ENCODE results near the gene PCGF3. TPM values are rescaled to one million over a fixed set of nuclear protein-coding genes. Genes with fewer than 3 reads are reported as not detected.
"Not testable (repeated sequence)": the region's sequence is repeated elsewhere in the genome, so short reads cannot be mapped to it uniquely, and the experiment has no call there.

The PCGF3 gene
- total RNA-seq, 5 donors from 2014 or later (not counting 1 experiment from before 2014, with no cell fraction given), result 47.0 to 76.9 (median 51.1) TPM

DNA sequence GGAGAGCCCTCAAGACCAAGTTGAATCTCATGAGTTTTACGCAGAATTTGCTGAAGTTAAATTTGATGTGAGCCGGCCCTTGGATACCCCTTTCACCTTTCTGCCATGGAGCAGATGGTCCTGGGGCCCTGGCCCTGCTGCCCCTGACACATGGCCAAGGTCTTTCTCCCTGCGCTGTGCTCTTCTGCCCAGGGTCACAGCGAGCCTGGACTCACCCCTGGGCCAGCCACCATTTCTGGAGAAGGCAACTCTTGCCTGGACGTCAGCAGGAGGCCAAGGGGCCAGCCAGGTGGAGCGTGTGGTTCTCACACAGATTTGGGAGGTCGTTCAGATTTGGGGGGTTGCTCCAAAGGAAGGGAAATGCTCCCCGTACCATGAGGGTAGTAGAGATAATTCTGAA, 30.0 kb downstream of the PCGF3 start:
- WGBS (ENCODE audit: insufficient coverage), result 94% methylated on average over 6 of the region's 8 CpGs
- Histone ChIP-seq H3K4me1 (ENCODE audit: control insufficient read depth in 1 of 2, extremely low read depth in 1 of 2, insufficient read depth in 2 of 2, low read length in 2 of 2) (no peaks in the 10 kb centered on the region), H3K27ac (ENCODE audit: low read length) (no peak overlapping the region), H3K27me3 (replicated peaks in 1 of 2; ENCODE audit: control insufficient read depth in 2 of 2, extremely low read depth in 1 of 2, insufficient read depth in 2 of 2, low read length in 1 of 2) (no peaks in the 10 kb centered on the region), H3K4me3 (ENCODE audit: control insufficient read depth in 1 of 2, extremely low read depth in 1 of 2, low read length in 1 of 2) (no peak overlapping the region), H3K36me3 (ENCODE audit: control insufficient read depth in 2 of 2, extremely low read depth in 1 of 2, insufficient read depth in 1 of 2, low read length in 1 of 2) (peaks cover 21 to 61% of the 10 kb centered on the region in 2 donors), H3K9me3 (no peaks in the 10 kb centered on the region)
- no peaks in the 10 kb centered on the region for H3K9me3 Mint-ChIP-seq
- H3K27me3 Mint-ChIP-seq, result no peaks in the 10 kb centered on the region
- H3K4me3 Mint-ChIP-seq, result no peak overlapping the region
- no peak overlapping the region for H3K27ac Mint-ChIP-seq
- H3K36me3 Mint-ChIP-seq, result peaks cover 36% of the 10 kb centered on the region
- ChIA-PET CTCF (no interaction called here), POLR2A (no interaction called here)
- H3K4me1 Mint-ChIP-seq, result no peaks in the 10 kb centered on the region
- no peak for DNase-seq
- no peak for ATAC-seq (replicated peaks in 1 of 4)

DNA sequence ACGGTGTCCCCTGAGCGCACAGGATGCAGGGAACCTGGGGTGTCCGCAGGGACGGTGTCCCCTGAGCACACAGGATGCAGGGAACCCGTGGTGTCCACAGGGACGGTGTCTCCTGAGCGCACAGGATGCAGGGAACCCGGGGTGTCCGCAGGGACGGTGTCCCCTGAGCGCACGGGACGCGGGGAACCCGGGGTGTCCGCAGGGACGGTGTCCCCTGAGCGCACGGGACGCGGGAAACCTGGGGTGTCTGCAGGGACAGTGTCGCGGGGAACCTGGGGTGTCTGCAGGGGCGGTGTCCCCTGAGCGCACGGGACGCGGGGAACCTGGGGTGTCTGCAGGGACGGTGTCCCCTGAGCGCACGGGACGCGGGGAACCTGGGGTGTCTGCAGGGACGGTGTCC, 30.9 kb downstream of the PCGF3 start:
- H3K27ac Mint-ChIP-seq; H3K4me3 ChIP-seq (ENCODE audit: control insufficient read depth in 1 of 2, extremely low read depth in 1 of 2, low read length in 1 of 2); POLR2A ChIA-PET; DNase-seq; H3K4me1 ChIP-seq (ENCODE audit: control insufficient read depth in 1 of 2, extremely low read depth in 1 of 2, insufficient read depth in 2 of 2, low read length in 2 of 2); H3K27me3 Mint-ChIP-seq; ATAC-seq (replicated peaks in 1 of 4); CTCF ChIA-PET; H3K27me3 ChIP-seq (replicated peaks in 1 of 2; ENCODE audit: control insufficient read depth in 2 of 2, extremely low read depth in 1 of 2, insufficient read depth in 2 of 2, low read length in 1 of 2); H3K9me3 ChIP-seq; H3K27ac ChIP-seq (ENCODE audit: low read length); H3K4me1 Mint-ChIP-seq; H3K4me3 Mint-ChIP-seq; H3K9me3 Mint-ChIP-seq: not testable (repeated sequence)
- peaks cover 16 to 55% of the 10 kb centered on the region in 2 donors for H3K36me3 ChIP-seq (ENCODE audit: control insufficient read depth in 2 of 2, extremely low read depth in 1 of 2, insufficient read depth in 1 of 2, low read length in 1 of 2)
- H3K36me3 Mint-ChIP-seq, result peaks cover 32% of the 10 kb centered on the region
- WGBS (ENCODE audit: insufficient coverage), result 98% methylated on average over 10 of the region's 34 CpGs

DNA sequence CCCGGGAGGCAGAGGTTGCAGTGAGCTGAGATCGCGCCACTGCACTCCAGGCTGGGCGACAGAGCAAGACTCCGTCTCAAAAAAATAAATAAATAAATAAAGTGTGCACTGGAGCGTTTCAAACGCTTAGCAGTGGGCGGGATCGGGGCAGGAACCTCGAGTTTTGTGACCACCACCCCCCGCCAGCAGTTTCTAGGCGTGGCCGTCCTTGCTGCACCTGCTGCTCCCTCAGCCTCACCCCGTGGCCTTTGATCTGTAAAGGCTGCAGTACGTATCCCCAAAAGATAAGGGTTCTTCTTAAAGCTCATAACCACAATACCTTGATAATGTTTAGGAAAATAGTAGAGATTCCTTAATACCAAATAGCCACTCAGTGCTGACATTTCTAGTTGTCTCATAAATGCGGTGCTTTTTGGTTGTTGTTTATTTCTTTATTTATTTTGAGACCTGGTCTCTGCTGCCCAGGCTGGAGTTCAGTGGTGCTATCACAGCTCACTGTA, 33.2 kb downstream of the PCGF3 start:
- WGBS (ENCODE audit: insufficient coverage), result 47% methylated on average over 3 of the region's 16 CpGs
- no peaks in the 10 kb centered on the region for H3K27me3 Mint-ChIP-seq
- ChIA-PET CTCF (no interaction called here), POLR2A (interaction anchor here in 1 of 2 donors (0.5 kb wide), 1 partner anchor 17 kb away, joined by 3 read pairs; no protein-coding TSS in a partner anchor)
- H3K9me3 Mint-ChIP-seq, result no peaks in the 10 kb centered on the region
- H3K4me3 Mint-ChIP-seq, result no peak overlapping the region
- Histone ChIP-seq H3K27me3 (replicated peaks in 1 of 2; ENCODE audit: control insufficient read depth in 2 of 2, extremely low read depth in 1 of 2, insufficient read depth in 2 of 2, low read length in 1 of 2) (no peaks in the 10 kb centered on the region), H3K27ac (ENCODE audit: low read length) (no peak overlapping the region), H3K36me3 (ENCODE audit: control insufficient read depth in 2 of 2, extremely low read depth in 1 of 2, insufficient read depth in 1 of 2, low read length in 1 of 2) (peaks cover 7 to 40% of the 10 kb centered on the region in 2 donors), H3K9me3 (no peaks in the 10 kb centered on the region), H3K4me3 (ENCODE audit: control insufficient read depth in 1 of 2, extremely low read depth in 1 of 2, low read length in 1 of 2) (no peak overlapping the region), H3K4me1 (ENCODE audit: control insufficient read depth in 1 of 2, extremely low read depth in 1 of 2, insufficient read depth in 2 of 2, low read length in 2 of 2) (peaks cover 0 to 4% of the 10 kb centered on the region in 2 experiments)
- no peak for DNase-seq
- H3K27ac Mint-ChIP-seq, result no peak overlapping the region
- peaks cover 24% of the 10 kb centered on the region for H3K36me3 Mint-ChIP-seq
- H3K4me1 Mint-ChIP-seq, result peaks cover 0 to 6% (median 0%) of the 10 kb centered on the region in 3 donors
- ATAC-seq (replicated peaks in 1 of 4), result no peak

DNA sequence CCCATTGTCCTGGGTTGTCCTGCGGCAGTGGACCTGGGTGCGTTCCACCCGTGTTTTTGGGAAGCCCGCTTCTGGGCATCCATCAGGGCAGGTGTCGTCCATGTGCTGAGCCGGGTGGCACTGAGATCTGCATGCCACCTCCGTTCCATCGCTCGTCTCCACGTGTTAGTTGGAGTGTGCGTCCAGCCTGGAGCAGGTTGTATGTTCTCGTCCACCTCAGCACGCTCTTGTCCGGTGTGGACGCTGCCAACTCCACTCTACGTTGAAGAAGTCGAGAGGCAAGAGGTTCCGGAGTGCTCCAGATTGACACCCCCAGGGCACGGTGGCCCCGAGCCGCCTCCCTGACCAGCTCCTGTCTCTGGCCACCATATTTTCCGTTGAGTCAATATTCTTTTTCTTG, 33.9 kb downstream of the PCGF3 start:
- no peak for ATAC-seq (replicated peaks in 1 of 4)
- H3K27ac ChIP-seq (ENCODE audit: low read length), result no peak overlapping the region
- no peak for DNase-seq
- Mint-ChIP-seq H3K9me3 (no peaks in the 10 kb centered on the region), H3K27ac (no peak overlapping the region), H3K27me3 (no peaks in the 10 kb centered on the region), H3K36me3 (peaks cover 22% of the 10 kb centered on the region), H3K4me1 (peaks cover 0 to 6% (median 0%) of the 10 kb centered on the region in 3 donors), H3K4me3 (no peak overlapping the region)
- no peak overlapping the region for H3K4me3 ChIP-seq (ENCODE audit: control insufficient read depth in 1 of 2, extremely low read depth in 1 of 2, low read length in 1 of 2)
- H3K4me1 ChIP-seq (ENCODE audit: control insufficient read depth in 1 of 2, extremely low read depth in 1 of 2, insufficient read depth in 2 of 2, low read length in 2 of 2), result peaks cover 0 to 4% of the 10 kb centered on the region in 2 experiments
- H3K27me3 ChIP-seq (replicated peaks in 1 of 2; ENCODE audit: control insufficient read depth in 2 of 2, extremely low read depth in 1 of 2, insufficient read depth in 2 of 2, low read length in 1 of 2), result no peaks in the 10 kb centered on the region
- H3K36me3 ChIP-seq (ENCODE audit: control insufficient read depth in 2 of 2, extremely low read depth in 1 of 2, insufficient read depth in 1 of 2, low read length in 1 of 2), result peaks cover 7 to 33% of the 10 kb centered on the region in 2 donors
- 97% methylated on average over 21 of the region's 22 CpGs for WGBS (ENCODE audit: insufficient coverage)
- no peaks in the 10 kb centered on the region for H3K9me3 ChIP-seq
- POLR2A ChIA-PET, result interaction anchor here in 1 of 2 donors (0.5 kb wide), 1 partner anchor 17 kb away, joined by 3 read pairs; no protein-coding TSS in a partner anchor
- CTCF ChIA-PET, result interaction anchor here in 1 of 2 donors (0.6 kb wide), 1 partner anchor 954 kb away, joined by 3 read pairs; no protein-coding TSS in a partner anchor

DNA sequence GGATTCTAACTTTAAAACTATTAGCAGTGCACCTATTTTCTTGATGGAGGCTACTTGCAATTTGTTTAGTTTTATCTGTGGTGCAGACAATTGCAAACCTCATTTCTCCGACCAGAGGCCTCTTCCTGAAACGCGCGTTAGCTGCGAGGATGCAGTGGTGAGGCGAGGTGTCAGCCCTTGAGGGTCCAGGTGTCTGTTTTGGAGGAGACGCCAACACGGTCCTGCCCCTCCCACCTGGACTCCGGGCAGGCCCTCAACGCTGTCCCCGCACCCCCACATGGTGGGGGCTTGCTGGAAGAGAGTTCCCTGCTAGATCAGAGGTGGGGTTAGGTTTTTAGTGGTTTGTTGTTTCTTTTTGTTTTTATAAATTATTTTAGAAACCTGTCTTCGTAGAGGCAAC, 34.4 kb downstream of the PCGF3 start:
- no peaks in the 10 kb centered on the region for H3K9me3 Mint-ChIP-seq
- peaks cover 18% of the 10 kb centered on the region for H3K36me3 Mint-ChIP-seq
- H3K4me3 ChIP-seq (ENCODE audit: control insufficient read depth in 1 of 2, extremely low read depth in 1 of 2, low read length in 1 of 2), result no peak overlapping the region
- no peaks in the 10 kb centered on the region for H3K9me3 ChIP-seq
- ATAC-seq (replicated peaks in 1 of 4), result no peak
- CTCF ChIA-PET, result interaction anchor here in 1 of 2 donors (0.6 kb wide), 1 partner anchor 954 kb away, joined by 3 read pairs; no protein-coding TSS in a partner anchor
- POLR2A ChIA-PET, result no interaction called here
- H3K27ac ChIP-seq (ENCODE audit: low read length), result no peak overlapping the region
- H3K27me3 ChIP-seq (replicated peaks in 1 of 2; ENCODE audit: control insufficient read depth in 2 of 2, extremely low read depth in 1 of 2, insufficient read depth in 2 of 2, low read length in 1 of 2), result no peaks in the 10 kb centered on the region
- H3K4me3 Mint-ChIP-seq, result no peak overlapping the region
- no peaks in the 10 kb centered on the region for H3K27me3 Mint-ChIP-seq
- DNase-seq, result no peak
- H3K4me1 ChIP-seq (ENCODE audit: control insufficient read depth in 1 of 2, extremely low read depth in 1 of 2, insufficient read depth in 2 of 2, low read length in 2 of 2), result peaks cover 0 to 4% of the 10 kb centered on the region in 2 experiments
- WGBS (ENCODE audit: insufficient coverage), result 95% methylated on average over 6 of the region's 12 CpGs
- H3K4me1 Mint-ChIP-seq, result peaks cover 0 to 6% (median 0%) of the 10 kb centered on the region in 3 donors
- no peak overlapping the region for H3K27ac Mint-ChIP-seq
- H3K36me3 ChIP-seq (ENCODE audit: control insufficient read depth in 2 of 2, extremely low read depth in 1 of 2, insufficient read depth in 1 of 2, low read length in 1 of 2), result peaks cover 7 to 29% of the 10 kb centered on the region in 2 donors

DNA sequence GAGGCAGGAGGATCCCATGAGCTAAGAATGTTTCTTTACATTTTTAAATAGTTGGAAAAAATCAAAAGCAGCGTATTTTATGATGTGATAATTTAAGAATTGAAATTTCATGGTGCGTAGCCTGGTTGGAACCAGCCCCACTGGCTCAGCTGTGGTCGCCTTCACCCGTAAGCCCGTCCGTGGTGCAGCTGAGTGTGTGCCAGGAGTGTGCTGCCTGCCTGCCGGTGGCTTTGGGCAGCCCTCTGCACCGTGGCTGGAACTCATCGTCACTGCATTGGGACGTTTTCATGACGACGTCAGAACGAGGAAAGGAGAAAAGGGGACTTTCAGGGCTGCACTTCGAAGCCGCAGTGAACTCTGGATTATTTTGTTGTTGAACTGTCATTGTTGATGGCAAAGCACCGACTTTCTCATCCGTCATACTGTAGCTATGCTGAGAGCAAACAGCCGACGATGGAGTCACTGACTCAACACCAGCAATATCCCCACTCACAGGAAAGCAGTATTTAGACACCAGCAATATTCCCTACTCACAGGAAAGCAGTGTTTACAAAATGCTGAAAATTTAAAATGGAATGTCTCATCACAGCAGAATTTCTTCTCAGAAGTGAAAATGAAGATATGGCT, 35.1 kb downstream of the PCGF3 start:
- Mint-ChIP-seq H3K27me3 (no peaks in the 10 kb centered on the region), H3K36me3 (peaks cover 18% of the 10 kb centered on the region), H3K4me3 (no peak overlapping the region), H3K27ac (no peak overlapping the region), H3K4me1 (peaks cover 0 to 6% (median 0%) of the 10 kb centered on the region in 3 donors), H3K9me3 (no peaks in the 10 kb centered on the region)
- ATAC-seq (replicated peaks in 1 of 4), result no peak
- H3K9me3 ChIP-seq, result no peaks in the 10 kb centered on the region
- H3K4me1 ChIP-seq (ENCODE audit: control insufficient read depth in 1 of 2, extremely low read depth in 1 of 2, insufficient read depth in 2 of 2, low read length in 2 of 2), result peaks cover 0 to 4% of the 10 kb centered on the region in 2 experiments
- ChIA-PET CTCF (interaction anchor here in 1 of 2 donors (0.9 kb wide), 1 partner anchor 11 kb away, joined by 3 read pairs; no protein-coding TSS in a partner anchor), POLR2A (no interaction called here)
- no peak overlapping the region for H3K4me3 ChIP-seq (ENCODE audit: control insufficient read depth in 1 of 2, extremely low read depth in 1 of 2, low read length in 1 of 2)
- no peak overlapping the region for H3K27ac ChIP-seq (ENCODE audit: low read length)
- no peak for DNase-seq
- WGBS (ENCODE audit: insufficient coverage), result 94% methylated on average over 12 of the region's 19 CpGs
- H3K27me3 ChIP-seq (replicated peaks in 1 of 2; ENCODE audit: control insufficient read depth in 2 of 2, extremely low read depth in 1 of 2, insufficient read depth in 2 of 2, low read length in 1 of 2), result no peaks in the 10 kb centered on the region
- peaks cover 7 to 23% of the 10 kb centered on the region in 2 donors for H3K36me3 ChIP-seq (ENCODE audit: control insufficient read depth in 2 of 2, extremely low read depth in 1 of 2, insufficient read depth in 1 of 2, low read length in 1 of 2)

All from T-cell (primary cell).